ENCODE measurements around the gene KHDC4.

DNA sequence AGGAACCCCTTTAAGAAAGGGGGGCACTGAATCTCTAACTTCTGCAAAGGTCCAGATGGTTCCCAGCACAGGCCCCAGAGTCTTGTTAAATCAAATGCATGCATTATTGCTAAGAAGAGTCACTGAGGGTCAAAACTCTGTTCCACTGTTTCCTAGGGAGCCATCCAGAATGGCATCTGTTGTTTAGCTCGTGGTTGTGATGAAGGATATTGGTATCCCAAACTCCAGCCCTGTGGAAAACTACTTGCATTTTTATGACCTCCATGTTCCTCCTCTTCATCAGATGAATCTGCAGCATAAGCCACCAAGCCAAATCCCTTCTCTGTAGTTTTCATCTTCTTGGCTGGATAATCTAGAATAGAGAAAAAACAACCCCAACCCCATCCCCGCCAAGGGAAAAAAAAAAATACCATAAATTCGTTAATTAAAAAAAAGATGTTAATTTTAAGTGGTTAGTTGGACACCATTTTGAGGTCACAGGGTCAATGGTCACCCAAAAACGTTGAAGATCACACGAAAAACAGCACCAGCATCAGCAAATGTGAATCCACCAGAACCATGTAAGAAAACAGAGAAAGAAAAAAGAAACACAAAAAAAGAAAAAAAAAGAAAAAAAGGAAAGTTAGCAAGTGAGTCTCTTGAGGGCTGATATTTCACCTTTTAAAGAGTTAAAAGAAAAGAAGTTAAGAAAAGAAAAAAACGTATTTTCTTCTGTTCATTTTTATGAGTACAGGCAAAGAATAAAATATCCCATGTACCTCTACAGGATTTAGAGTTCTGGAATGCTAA, 20.1 kb downstream of the KHDC4 start:
- no peak for TF ChIP-seq EZH2 (IDR thresholded peaks at IDR 0.05; ENCODE audit: low read depth)
- TF ChIP-seq, protein P1, sequence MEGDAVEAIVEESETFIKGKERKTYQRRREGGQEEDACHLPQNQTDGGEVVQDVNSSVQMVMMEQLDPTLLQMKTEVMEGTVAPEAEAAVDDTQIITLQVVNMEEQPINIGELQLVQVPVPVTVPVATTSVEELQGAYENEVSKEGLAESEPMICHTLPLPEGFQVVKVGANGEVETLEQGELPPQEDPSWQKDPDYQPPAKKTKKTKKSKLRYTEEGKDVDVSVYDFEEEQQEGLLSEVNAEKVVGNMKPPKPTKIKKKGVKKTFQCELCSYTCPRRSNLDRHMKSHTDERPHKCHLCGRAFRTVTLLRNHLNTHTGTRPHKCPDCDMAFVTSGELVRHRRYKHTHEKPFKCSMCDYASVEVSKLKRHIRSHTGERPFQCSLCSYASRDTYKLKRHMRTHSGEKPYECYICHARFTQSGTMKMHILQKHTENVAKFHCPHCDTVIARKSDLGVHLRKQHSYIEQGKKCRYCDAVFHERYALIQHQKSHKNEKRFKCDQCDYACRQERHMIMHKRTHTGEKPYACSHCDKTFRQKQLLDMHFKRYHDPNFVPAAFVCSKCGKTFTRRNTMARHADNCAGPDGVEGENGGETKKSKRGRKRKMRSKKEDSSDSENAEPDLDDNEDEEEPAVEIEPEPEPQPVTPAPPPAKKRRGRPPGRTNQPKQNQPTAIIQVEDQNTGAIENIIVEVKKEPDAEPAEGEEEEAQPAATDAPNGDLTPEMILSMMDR (conservative IDR thresholded peaks at IDR 0.05) = no peak

Measured in PC-9 (cell line).